NB4 (cell line): Measurements from ENCODE around the gene SAPCD2.

Experiments
- DNase-seq: peaks from one replicate; pipeline ENCODE4 v3.0.0; 2010; ENCODE audit warnings: low read depth
- H3K4me3 ChIP-seq: one replicate; pipeline ENCODE4 v1.5.1; 2011; ENCODE audit warnings: mild to moderate bottlenecking, low read depth, low read length, moderate library complexity
- CTCF ChIP-seq: IDR thresholded peaks from one replicate; pipeline ENCODE4 v1.5.1; 2012; ENCODE audit warnings: low read depth, low read length
- MAX ChIP-seq: IDR thresholded peaks from 2 replicates; pipeline ENCODE4 v1.6.1; 2011; ENCODE audit warnings: low read depth, low read length
- MYC ChIP-seq: IDR thresholded peaks from 2 replicates; pipeline ENCODE4 v1.6.1; 2011; ENCODE audit warnings: low read depth, low read length
- POLR2A ChIP-seq: IDR thresholded peaks from 2 replicates; pipeline ENCODE4 v1.6.1; 2011; ENCODE audit warnings: mild to moderate bottlenecking; ENCODE audit not compliant: insufficient read length; ENCODE audit errors: extremely low read depth

Gene SAPCD2

GRCh38 chr9:137114613-137115393, 44.4 kb upstream of the SAPCD2 start, which contains the start of gene DPP7:
Gene DPP7 (minus strand): TSS chr9:137114733. CDS start chr9:137114713, 20 bp downstream.
- DNase-seq = peak; percentile 69
- peak within 1 kb of the TSS; percentile 49 for H3K4me3 ChIP-seq

GRCh38 chr9:137114220-137114612, 43.9 kb upstream of the SAPCD2 start:
- no peak for DNase-seq
- TF ChIP-seq MYC = no peak
- no peak for TF ChIP-seq POLR2A
- TF ChIP-seq CTCF = no peak
- TF ChIP-seq MAX = no peak
- H3K4me3 ChIP-seq = peak overlapping the region; percentile 49

More at GRCh38 chr9:137114613-137115393, 44.4 kb upstream of the SAPCD2 start, which contains the start of gene DPP7:
- TF ChIP-seq CTCF = no peak
- peak; percentile 93 for TF ChIP-seq MAX
- TF ChIP-seq POLR2A = peak; percentile 26
- TF ChIP-seq MYC = peak; percentile 84

- TF ChIP-seq CTCF = no peak
- TF ChIP-seq POLR2A = no peak
- no peak for TF ChIP-seq MYC
- TF ChIP-seq MAX = no peak
- DNase-seq = no peak
- peak overlapping the region; percentile 25 for H3K4me3 ChIP-seq
These were observed 43.2 kb upstream of the SAPCD2 start for GRCh38 chr9:137113385-137114159.

GRCh38 chr9:137112564-137113384, 42.4 kb upstream of the SAPCD2 start:
- TF ChIP-seq MYC (no peak), POLR2A (no peak), MAX (no peak), CTCF (no peak)

GRCh38 chr9:137111788-137112563, 41.6 kb upstream of the SAPCD2 start:
- H3K4me3 ChIP-seq = no peak overlapping the region
- no peak for DNase-seq
- no peak for TF ChIP-seq MYC
- TF ChIP-seq MAX = no peak
- no peak for TF ChIP-seq CTCF
- no peak for TF ChIP-seq POLR2A

More at GRCh38 chr9:137112564-137113384, 42.4 kb upstream of the SAPCD2 start:
- no peak for DNase-seq
- no peak overlapping the region for H3K4me3 ChIP-seq
